T-helper 9 cell (primary cell): ENCODE results near the gene CHTF8.
A peak's percentile ranks its signal among the peaks of the same experiment; 100 is the strongest.
"Not testable (repeated sequence)": the region's sequence is repeated elsewhere in the genome, so short reads cannot be mapped to it uniquely, and the experiment has no call there.

Experiments
- DNase-seq: peaks from one replicate; pipeline ENCODE4 v3.0.0-alpha.2; 2020

CHTF8 gene

DNA sequence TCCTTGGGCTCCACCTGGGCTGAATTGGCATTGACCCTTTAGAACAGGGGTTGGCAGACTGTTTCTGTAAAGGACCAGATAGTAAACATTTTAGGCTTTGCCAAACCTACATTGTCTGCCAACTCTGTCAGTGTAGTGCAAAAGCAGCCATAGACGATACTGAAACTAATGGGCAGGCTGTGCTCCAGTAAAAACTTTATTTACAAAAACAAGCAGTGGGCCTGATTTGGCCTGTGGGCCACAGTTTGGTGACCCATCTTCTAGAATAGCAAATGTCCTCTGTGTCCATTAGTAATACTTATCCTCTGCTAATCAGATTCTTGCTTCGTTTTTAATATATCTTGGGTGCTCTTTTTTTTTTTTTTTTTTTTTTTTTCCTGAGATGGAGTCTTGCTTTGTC, 6.2 kb upstream of the CHTF8 start:
- DNase-seq: no peak

DNA sequence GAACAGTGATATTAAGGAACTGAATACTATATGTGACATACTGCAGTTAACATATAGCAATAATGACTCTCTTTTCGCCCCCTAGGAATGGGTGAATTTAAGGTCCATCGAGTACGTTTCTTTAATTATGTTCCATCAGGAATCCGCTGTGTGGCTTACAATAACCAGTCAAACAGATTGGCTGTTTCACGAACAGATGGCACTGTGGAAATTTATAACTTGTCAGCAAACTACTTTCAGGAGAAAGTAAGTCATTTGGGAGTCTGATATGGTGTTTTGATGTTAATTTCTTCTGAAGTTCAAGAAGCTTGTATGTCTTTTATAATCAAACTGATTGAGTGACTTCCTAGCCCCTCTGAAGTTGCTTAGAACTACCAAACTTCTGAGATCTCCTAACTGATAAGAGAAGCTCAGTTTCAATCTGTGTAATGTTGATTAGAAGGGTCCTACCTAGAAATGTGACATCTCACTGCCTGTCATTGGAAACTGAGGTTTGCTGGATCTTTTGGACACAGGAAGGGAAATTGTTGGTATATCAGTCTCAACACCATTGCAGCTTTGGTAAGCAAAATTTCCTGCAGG, 1.1 kb upstream of the CHTF8 start:
- no peak for DNase-seq

DNA sequence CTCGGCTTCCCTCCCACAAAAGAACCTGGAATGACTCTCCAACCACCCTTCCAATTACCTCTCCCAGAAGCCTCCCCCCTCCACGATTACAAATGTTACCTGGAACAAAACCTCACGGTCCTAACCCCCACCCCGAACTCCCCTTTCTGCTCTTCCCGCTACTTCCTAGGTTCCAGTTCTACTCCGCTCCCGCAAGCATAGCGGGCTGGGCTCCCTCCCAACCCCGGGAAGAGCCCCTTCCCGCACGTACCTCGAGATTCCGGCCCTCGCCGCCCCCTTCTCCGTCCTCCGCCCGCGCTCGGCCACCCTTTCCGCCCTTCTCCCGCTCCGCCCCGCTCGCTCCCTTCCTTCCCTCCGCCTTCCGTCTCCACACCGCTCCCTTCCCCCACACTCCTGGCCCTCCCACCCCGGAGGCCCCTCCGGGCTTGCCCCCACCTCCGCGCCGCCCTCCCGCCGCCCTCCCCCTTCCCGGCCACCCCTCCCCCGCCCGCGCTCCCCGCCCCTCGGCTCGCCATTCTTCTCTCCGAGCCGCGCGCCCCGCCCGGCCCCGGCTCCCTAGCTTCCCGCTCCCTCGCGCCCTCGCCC, 457 bp downstream of the CHTF8 start:
- DNase-seq: peak; percentile 62

DNA sequence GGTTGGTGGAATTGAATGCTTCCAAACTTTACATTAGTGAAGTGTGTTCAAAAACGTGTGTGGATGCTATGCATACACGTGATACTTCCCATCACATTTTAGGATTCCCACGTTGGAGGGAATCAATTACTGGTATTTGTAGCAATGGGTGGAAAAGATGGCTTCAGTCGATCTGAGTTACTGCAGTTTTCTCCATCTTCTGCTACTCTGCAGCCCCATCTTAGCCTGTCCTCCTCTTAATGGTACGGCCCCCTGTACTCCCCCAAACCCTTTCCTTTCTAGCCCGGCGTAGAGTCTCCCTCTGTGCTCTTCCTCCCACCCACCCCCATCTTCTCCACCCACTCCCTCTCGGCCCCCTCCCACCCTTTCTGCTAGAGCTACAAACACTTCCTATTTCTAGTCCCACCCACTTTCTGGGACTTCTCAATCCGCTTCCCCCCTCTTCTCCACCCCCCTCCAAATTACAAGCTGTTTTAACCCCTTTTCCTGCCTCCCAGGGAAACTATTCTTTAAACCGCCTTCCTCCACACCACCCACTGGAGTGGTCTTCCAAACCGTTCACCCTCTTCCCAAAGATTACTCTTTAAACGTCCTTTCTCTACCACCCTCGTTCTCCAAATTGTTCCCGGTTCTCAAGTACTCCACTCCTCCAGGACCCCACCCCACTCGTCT, 1.1 kb downstream of the CHTF8 start:
- DNase-seq: no peak

DNA sequence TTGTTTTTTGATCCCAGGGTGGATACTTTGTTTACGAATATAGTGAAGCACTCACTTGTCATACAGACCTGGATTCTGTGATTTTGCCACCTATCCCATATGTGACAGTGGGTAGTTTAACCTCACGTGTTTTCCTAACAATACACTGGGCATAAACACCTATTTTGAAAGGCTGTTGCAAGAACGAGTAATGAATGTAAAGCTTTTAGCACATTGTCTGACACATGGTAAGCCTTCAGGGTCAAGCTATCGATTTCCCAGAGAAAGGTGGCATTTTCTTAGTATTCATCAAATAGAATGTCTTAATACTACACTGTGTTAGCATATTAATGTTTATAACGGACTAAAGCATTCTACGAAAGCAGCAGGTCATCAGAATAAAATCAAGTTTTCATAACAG, 1.9 kb downstream of the CHTF8 start:
- DNase-seq: no peak

DNA sequence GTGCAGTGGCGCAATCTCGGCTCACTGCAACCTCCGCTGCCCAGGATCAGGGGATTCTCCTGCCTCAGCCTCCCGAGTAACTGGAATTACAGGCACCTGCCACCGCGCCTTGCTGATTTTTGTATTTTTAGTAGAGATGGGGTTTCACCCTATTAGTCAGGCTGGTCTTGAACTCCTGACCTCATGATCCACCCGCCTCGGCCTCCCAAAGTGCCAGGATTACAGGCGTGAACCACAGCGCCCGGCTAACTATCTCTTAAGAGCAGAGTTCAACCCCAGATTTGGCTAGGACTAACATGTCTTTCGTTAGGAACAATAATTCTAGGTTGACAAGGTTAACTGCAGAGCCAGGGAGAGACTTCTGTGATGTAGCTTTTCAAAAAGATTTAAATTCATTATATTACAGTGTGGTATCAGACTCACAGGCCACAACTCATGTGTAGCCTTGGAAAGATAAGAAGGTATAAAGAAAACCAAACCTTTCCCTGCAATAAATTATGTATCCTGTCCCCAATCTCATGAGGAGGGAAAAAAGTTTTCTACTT, 4.3 kb downstream of the CHTF8 start:
- DNase-seq: no peak

DNA sequence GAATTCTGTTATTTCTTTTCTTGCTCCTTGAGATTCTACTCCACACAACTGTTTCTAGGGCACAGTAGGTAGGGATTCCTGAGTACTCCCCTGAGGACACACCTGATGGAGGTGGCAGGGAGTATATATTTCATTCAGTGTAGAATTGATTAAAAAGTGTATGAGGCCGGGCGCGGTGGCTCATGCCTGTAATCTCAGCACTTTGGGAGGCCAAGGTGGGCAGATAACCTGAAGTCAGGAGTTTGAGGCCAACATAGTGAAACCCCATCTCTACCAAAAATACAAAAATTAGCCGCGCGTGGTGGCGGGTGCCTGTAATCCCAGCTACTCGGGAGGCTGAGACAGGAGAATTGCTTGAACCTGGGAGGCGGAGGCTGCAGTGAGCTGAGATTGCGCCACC, 5.6 kb downstream of the CHTF8 start:
- DNase-seq: not testable (repeated sequence)

DNA sequence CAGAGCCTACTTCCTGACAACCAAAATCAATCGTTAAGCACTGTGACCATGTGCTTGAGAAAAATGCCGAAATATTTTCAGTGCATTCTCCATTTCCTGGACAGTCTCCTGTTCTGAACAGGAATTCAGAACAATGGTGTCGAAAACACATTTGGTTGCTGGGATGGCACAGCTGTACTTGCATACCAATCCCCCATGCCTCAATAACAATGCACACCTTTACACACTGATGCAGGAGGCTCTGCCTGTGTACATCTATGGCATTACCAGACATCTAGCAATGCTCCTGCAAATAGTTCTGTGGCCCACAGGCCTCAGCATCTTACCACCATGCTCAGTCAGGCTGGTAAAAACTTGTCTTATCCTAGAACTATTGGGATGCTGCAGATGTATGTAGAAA, 6.2 kb downstream of the CHTF8 start:
- no peak for DNase-seq

DNA sequence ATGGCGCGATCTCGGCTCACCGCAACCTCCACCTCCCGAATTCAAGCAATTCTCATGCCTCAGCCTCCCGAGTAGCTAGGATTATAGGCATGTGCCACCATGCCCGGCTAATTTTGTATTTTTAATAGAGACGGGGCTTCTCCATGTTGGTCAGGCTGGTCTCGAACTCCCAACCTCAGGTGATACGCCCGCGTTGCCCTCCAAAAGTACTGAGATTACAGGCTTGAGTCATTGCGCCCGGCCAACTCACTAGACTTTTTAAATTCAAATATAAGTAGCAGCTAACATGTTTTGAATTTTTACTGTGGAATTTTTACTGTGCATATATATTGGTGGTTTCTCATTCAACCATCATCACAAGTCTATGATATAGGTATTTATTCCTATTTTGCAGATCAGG, 7.4 kb downstream of the CHTF8 start:
- DNase-seq: not testable (repeated sequence)

DNA sequence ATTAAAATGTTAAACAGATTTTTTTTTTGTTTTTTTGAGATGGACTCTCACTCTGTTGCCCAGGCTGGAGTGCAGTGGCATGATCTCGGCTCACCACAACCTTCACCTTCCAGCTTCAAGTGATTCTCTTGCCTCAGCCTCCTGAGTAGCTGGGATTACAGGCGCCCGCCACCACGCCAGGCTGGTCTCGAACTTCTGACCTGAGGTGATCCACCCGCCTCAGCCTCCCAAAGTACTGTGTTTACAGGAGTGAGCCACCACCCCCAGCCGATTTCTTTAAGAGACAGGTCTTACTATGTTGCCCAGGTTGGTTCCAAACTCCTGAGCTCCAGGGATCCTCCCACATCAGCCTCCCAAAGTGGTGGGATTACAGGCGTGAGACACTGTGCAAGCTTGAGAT, 8.0 kb downstream of the CHTF8 start:
- not testable (repeated sequence) for DNase-seq

DNA sequence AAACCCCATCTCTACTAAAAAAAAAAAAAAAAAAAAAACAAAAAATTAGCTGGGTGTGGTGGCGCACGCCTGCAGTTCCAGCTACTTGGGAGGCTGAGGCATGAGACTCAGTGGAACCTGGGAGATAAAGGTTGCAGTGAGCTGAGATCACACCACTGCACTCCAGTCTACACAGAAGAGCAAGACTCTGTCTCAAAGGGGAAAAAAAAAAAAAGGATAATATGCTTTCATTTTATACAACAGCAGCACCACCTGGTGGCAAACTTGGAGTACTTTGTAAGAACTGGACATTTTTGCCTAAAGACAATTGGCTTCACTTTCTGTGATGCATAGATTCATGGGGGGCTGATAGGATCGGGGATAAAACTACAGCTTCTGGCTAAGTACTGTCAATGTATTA, 8.5 kb downstream of the CHTF8 start:
- DNase-seq: peak; percentile 55

DNA sequence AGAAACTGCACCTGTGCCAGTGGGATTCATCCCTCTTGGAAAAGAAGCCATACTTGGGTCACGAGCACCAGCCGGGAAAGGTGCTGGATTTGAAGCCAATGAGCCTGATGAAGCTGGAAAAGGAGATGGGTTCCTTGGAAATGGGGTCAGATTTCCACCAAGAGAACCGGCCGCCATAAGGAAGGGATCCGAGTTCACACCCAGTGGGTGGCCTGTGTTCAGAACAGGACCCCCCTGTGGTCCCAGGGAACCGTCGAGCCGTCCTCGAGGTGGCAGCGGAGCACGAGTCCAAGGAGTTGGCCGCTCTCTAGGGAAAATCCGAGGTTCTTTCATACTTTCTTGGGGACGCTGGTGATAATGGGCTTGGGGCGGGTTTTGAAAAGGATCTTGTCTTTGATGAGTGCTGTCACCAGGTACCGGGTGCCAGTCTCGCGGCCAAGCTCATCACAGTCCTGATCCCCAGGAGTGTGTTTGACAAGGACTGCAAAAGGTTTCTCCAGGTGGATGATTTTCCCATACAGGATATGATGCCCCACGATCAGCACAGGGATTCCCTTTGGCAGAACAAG, 12.2 kb downstream of the CHTF8 start:
- DNase-seq: no peak

DNA sequence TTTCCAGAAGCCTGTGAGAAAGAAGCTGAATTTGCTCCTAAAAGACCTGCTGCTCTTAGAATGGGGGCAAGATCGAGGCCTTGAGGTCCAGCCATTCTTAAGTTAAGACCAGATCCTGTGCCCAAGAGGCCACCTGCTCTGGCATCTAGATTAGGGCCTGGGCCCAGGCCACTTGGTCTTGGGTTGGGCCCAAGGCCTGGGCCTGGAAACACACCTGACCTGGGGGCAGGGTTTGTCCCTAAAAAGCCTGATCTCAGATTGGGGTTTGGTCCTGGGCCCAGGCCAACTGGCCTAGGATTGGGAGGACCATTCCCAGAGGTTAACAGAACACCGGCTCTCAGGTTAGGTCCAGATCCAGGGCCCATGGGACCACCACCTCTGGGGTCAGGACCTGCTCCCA, 12.9 kb downstream of the CHTF8 start:
- DNase-seq: no peak

DNA sequence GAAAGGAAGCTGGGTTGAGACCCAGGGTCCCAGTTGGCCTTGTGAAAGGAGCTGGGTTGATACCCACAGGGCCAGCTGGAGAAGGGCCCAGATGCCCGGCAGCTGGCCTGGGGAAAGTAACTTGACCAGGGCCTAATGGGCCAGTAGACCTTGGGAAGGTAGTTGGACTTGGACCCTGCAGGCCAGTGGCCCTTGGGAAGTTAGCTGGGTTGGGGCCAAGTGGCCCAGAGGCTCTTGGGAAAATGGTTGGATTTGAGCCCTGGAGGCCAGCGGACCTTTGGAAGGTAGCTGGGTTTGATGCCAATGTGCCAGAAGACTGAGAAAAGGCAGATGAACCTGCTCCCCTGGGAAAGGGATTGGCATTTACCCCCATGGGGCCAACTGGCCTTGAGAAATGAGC, 13.4 kb downstream of the CHTF8 start:
- no peak for DNase-seq

DNA sequence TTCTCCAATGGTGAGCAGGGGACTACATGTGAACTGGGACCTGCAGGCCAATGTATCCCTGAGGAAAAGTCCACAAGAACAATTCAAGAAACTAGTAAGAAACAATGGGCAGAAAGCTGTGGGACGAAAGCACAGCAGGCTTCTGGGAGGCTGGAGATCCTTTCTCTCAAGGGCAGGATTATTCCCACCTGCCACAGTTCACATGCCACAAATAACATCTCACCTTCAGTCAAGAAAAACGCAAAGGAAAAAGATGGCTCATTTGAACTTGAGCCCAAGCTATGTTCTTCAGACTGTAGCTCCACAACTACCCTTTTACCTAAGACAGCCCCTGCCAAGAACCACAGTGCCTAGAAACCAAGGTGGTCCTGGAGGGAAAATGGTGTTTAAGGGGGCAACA, 13.9 kb downstream of the CHTF8 start:
- no peak for DNase-seq

DNA sequence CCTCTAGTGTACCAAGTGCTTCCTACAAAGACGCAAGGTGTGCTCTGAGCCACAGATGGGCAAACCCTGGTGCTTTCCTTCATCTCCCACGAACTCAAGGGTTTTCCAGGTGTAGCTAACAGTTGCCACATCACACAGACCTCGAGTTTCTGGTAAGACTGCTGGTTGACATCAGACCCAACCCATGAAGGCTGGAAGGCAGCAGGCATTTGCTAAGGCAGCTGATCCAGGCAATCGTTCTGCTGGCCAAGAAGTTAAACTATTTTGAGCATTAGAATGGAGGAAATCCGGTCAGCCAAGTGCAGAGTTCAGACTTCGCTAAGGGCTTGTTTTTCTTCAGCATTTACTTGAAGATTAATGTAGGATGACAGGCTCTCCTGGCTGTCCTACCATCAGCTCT, 15.5 kb downstream of the CHTF8 start:
- no peak for DNase-seq

DNA sequence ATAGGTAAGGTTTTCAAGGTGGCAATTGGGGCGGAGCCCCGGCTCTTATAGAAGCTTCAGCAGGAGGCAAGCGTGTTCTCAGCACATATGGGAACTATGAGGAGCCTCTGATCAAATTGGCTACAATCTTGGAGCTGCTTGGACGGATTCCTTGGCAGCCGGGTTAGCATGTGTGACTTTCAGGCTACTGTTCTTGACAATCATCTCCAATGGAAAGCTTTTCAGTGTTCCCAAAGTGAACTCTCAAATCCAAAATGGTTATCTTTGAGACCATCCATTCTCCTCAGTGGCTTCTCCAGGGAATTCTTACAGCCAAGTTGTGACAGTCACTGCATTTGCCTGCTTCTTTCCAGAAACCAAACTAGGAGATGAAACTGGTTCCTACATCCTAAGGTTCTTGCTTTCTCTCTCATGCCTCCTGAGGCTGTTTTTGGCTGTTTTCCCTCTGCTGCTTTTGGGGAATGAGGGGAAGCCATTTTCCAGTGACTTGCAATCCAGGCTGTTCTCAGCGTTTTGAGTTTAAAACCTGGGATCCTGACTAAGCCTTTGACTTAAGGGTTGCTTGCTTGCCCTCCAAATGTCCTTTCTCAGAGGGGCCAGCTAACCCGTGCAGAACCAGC, 16.0 kb downstream of the CHTF8 start:
- no peak for DNase-seq

DNA sequence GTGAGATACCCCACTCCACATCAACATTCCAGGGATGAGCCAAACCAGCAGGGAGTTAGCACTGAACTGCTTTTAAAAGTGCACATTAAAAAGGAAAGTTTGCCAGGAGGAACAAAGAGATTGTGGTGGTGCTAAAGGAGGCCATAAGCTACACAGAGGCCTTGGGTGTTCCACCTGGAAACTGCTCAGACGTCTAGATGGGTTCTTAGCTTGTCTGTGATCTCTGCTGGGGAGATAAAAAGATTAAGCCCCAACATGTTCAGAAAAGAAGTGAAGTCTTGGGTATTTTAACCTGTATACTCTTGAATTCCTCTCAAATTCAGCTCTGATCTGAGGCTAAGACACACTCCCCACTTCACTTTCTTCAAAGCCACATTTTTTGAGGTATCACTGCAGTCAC, 16.6 kb downstream of the CHTF8 start:
- no peak for DNase-seq

DNA sequence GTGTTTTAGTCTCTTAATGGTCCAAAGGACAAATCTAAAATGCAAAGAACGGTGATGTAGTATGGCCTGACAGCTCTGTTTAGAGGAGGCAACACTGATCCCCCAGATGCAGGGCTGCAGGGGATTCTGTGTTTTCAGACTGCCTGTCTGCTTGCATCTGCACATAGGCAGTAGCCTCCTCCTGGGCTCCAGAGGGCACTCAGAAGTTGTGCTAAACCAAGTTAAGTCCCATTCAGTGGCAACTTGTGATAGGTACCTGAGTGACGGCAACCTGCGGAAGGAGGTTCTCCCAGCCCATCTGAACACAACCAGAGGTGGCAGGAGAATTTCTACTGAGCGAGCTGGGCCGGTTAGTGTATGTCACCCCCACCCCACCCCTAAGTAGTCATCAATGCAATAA, 17.0 kb downstream of the CHTF8 start:
- no peak for DNase-seq

DNA sequence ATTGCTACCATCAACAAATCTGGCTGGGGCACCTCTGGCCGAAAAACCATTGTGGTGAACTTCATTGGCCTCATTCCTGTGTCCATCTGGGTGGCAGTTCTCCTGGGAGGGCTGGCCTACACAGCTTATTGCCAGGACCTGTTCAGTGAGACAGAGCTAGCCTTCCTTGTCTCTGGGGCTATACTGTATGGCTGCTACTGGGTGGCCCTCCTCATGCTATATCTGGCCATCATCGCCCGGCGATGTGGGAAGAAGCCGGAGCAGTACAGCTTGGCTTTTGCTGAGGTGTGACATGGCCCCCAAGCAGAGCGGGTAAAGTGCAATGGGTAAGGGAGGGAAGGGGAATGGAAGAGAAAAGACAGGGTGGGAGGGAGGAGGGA, 17.4 kb downstream of the CHTF8 start:
- DNase-seq: no peak

DNA sequence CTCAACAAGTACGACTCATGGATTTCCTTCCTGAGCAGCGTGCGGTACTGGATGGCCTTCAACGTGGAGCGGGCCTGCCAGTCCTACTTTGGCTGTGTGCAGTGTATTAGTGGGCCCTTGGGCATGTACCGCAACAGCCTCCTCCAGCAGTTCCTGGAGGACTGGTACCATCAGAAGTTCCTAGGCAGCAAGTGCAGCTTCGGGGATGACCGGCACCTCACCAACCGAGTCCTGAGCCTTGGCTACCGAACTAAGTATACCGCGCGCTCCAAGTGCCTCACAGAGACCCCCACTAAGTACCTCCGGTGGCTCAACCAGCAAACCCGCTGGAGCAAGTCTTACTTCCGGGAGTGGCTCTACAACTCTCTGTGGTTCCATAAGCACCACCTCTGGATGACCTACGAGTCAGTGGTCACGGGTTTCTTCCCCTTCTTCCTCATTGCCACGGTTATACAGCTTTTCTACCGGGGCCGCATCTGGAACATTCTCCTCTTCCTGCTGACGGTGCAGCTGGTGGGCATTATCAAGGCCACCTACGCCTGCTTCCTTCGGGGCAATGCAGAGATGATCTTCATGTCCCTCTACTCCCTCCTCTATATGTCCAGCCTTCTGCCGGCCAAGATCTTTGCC, 17.9 kb downstream of the CHTF8 start:
- no peak for DNase-seq

DNA sequence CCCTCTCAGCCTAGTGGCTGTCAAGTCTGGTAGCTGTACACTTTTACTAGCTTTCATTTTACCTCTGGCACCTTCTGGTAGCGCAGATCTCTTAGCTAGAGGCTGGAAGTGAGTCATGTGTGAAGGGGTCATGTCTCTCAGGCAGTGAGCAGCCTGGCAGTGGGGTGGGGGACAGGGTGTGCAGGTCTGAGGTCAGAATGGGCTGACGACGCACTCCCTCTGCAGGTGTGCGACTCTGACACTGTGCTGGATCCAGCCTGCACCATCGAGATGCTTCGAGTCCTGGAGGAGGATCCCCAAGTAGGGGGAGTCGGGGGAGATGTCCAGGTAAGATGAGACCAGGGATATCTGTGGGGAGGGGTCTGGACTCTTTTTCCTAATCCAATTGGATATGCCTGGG, 19.2 kb downstream of the CHTF8 start:
- DNase-seq: no peak
